ENCODE data around the gene IQSEC1. TPM values are rescaled to one million over a fixed set of nuclear protein-coding genes. Genes with fewer than 3 reads are reported as not detected.

Gene IQSEC1
- total and polyA plus RNA-seq, 2 experiments from 2014 or later = 21.2 to 24.7 TPM

DNA sequence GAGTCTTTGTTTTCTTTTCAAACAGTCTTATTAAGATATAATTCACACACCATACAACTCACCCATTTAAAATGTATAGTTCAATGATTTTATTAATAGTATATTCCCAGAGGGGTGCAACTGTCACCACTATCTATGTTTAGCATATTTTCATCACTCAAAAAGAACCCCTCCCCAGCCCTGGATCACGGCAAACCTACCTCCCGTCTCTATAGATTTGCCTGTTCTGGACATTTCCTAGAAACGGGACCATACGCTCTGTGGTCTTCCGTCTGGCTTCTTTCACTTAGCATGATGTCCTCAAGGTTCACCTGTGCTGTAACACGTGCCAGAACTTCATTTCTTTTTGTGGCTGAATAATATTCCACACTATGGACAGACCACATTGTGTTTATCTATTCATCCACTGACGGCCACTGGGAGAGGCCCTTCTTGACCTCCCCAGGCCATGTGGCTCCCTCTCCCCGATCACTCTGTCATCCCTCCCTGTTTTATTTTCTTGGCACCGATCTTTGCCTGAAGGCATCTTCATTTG, 56.4 kb downstream of the IQSEC1 start:
- no peak for DNase-seq (ENCODE audit: low spot score)
- Histone ChIP-seq H3K4me3 (no peak overlapping the region), H3K9me2 (replicated peaks; ENCODE audit: insufficient read depth) (no peaks in the 10 kb centered on the region), H3K4me1 (ENCODE audit: insufficient read depth) (peaks cover 13% of the 10 kb centered on the region), H3K79me2 (no peaks in the 10 kb centered on the region), H2AFZ (no peak overlapping the region), H3K4me2 (no peak overlapping the region), H4K20me1 (ENCODE audit: insufficient read depth, poor library complexity, severe bottlenecking) (no peaks in the 10 kb centered on the region), H3K27ac (no peak overlapping the region), H3K36me3 (replicated peaks; ENCODE audit: insufficient read depth, low read depth) (no peaks in the 10 kb centered on the region), H3K9me3 (ENCODE audit: low read depth) (no peaks in the 10 kb centered on the region), H3K27me3 (no peaks in the 10 kb centered on the region)
- WGBS (ENCODE audit: low lambda C conversion rate, missing lambda C conversion rate) = 85% methylated on average over 9 of the region's 9 CpGs
- TF ChIP-seq EZH2 (IDR thresholded peaks at IDR 0.05; ENCODE audit: borderline replicate concordance) = no peak
- TF ChIP-seq, protein P1, sequence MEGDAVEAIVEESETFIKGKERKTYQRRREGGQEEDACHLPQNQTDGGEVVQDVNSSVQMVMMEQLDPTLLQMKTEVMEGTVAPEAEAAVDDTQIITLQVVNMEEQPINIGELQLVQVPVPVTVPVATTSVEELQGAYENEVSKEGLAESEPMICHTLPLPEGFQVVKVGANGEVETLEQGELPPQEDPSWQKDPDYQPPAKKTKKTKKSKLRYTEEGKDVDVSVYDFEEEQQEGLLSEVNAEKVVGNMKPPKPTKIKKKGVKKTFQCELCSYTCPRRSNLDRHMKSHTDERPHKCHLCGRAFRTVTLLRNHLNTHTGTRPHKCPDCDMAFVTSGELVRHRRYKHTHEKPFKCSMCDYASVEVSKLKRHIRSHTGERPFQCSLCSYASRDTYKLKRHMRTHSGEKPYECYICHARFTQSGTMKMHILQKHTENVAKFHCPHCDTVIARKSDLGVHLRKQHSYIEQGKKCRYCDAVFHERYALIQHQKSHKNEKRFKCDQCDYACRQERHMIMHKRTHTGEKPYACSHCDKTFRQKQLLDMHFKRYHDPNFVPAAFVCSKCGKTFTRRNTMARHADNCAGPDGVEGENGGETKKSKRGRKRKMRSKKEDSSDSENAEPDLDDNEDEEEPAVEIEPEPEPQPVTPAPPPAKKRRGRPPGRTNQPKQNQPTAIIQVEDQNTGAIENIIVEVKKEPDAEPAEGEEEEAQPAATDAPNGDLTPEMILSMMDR (IDR thresholded peaks at IDR 0.05; ENCODE audit: poor library complexity) = no peak
- TF ChIP-seq EZH2phosphoT487 (IDR thresholded peaks at IDR 0.05; ENCODE audit: low read depth, severe bottlenecking, unreplicated experiment) = no peak

DNA sequence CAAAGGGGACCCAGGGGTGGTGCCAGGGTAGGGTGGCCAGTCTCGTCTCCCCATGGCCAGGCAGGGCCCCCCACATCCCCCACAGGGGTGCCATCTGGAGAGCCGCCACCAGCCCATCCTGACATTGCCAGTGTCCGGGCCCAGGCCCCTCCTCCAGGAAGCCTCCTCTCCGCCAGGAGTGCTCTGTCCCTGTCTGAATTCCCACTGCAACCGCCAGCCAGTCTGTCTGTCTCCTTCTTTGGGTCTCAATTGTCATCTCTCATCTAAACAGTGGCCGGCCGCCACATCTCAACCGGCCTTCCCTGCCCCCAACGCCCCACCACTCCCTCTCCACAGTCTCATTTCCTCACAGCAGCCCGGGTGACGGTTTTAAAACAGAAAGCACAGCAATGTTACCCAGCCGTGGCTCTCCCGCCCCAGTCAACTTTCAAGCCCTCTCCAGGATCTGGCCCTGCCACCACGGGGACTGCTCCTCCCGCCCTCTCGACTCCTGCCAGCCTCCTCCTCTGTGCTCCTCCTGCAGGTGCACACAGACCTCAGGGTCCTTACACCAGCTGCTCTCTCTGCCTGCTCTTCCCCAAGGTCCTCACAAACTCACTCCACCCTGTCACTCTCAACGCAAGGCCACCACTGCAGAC, 57.0 kb downstream of the IQSEC1 start:
- no peak for DNase-seq (ENCODE audit: low spot score)
- H2AFZ ChIP-seq = no peak overlapping the region
- no peak overlapping the region for H3K4me3 ChIP-seq
- H3K9me2 ChIP-seq (replicated peaks; ENCODE audit: insufficient read depth) = no peaks in the 10 kb centered on the region
- 80% methylated on average over 15 of the region's 17 CpGs for WGBS (ENCODE audit: low lambda C conversion rate, missing lambda C conversion rate)
- H3K79me2 ChIP-seq = no peaks in the 10 kb centered on the region
- no peak overlapping the region for H3K4me2 ChIP-seq
- H4K20me1 ChIP-seq (ENCODE audit: insufficient read depth, poor library complexity, severe bottlenecking) = no peaks in the 10 kb centered on the region
- no peak overlapping the region for H3K27ac ChIP-seq
- no peak for TF ChIP-seq EZH2 (IDR thresholded peaks at IDR 0.05; ENCODE audit: borderline replicate concordance)
- TF ChIP-seq, protein P1 (IDR thresholded peaks at IDR 0.05; ENCODE audit: poor library complexity) = no peak
- TF ChIP-seq EZH2phosphoT487 (IDR thresholded peaks at IDR 0.05; ENCODE audit: low read depth, severe bottlenecking, unreplicated experiment) = no peak
- peaks cover 7% of the 10 kb centered on the region for H3K4me1 ChIP-seq (ENCODE audit: insufficient read depth)
- no peaks in the 10 kb centered on the region for H3K9me3 ChIP-seq (ENCODE audit: low read depth)
- H3K27me3 ChIP-seq = no peaks in the 10 kb centered on the region
- H3K36me3 ChIP-seq (replicated peaks; ENCODE audit: insufficient read depth, low read depth) = no peaks in the 10 kb centered on the region

DNA sequence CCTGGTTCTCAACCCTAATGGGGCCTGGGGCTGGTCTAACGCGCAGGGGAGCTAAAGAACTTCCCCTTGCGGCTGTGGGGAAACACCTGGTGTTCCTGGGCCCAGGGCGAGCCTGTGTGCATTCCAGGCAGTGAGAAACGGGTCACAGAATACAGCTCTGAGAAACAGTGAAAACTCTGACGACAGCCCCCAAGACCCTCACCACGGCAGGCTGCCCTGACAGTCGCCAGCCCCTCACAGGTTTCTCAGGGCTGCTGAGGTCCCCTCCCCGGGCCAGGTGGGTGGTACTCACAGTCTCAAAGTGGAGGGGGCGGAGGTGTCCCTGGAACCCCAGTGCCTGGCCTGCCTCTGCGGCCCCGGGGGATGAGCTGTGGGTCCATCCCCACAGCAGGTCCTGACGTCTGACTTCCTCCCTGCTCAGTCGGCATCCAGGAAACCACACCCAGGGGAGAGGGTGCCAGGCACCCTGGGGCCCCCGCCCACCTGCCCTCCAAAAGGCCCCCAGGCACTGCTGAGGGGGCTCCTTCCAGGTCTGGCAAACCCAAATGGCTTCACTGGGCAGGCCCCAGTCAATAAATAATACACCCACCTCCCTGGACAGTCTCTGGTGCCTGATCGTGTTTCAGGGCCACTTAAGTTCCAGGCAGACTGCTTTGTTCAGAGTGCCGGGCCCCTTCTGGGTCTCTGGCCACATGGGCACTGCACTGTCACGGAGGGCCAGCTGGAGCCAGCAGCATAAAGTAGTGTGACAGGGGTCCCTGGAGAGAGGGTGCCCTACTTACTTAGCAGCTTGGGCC, 57.7 kb downstream of the IQSEC1 start:
- H2AFZ ChIP-seq = no peak overlapping the region
- 74% methylated on average over 17 of the region's 18 CpGs for WGBS (ENCODE audit: low lambda C conversion rate, missing lambda C conversion rate)
- no peak for DNase-seq (ENCODE audit: low spot score)
- H3K27ac ChIP-seq = no peak overlapping the region
- no peaks in the 10 kb centered on the region for H4K20me1 ChIP-seq (ENCODE audit: insufficient read depth, poor library complexity, severe bottlenecking)
- H3K79me2 ChIP-seq = no peaks in the 10 kb centered on the region
- no peak overlapping the region for H3K4me2 ChIP-seq
- no peaks in the 10 kb centered on the region for H3K9me3 ChIP-seq (ENCODE audit: low read depth)
- peaks cover 7% of the 10 kb centered on the region for H3K4me1 ChIP-seq (ENCODE audit: insufficient read depth)
- TF ChIP-seq EZH2 (IDR thresholded peaks at IDR 0.05; ENCODE audit: borderline replicate concordance) (no peak), EZH2phosphoT487 (IDR thresholded peaks at IDR 0.05; ENCODE audit: low read depth, severe bottlenecking, unreplicated experiment) (no peak)
- TF ChIP-seq, protein P1 (IDR thresholded peaks at IDR 0.05; ENCODE audit: poor library complexity) = no peak
- no peaks in the 10 kb centered on the region for H3K36me3 ChIP-seq (replicated peaks; ENCODE audit: insufficient read depth, low read depth)
- no peaks in the 10 kb centered on the region for H3K9me2 ChIP-seq (replicated peaks; ENCODE audit: insufficient read depth)
- no peaks in the 10 kb centered on the region for H3K27me3 ChIP-seq
- no peak overlapping the region for H3K4me3 ChIP-seq

All from hepatocyte (in vitro differentiated cells).